ENCODE measurements around the gene IL27RA. TPM values are rescaled to one million over a fixed set of nuclear protein-coding genes. Genes with fewer than 3 reads are reported as not detected.

Gene IL27RA
- total and polyA plus RNA-seq, 8 donors: 1.1 to 11.1 (median 2.5) TPM; not detected in 2

GRCh38 chr19:14053500-14053899 is 21.9 kb downstream of the IL27RA start:
- no peak for DNase-seq
- Histone ChIP-seq H3K27me3 (peaks cover 0 to 25% (median under 1%) of the 10 kb centered on the region in 3 donors), H3K4me1 (peaks cover 11 to 20% (median 19%) of the 10 kb centered on the region in 4 donors), H3K36me3 (peaks cover 3 to 38% (median 34%) of the 10 kb centered on the region in 4 donors), H3K27ac (no peak overlapping the region), H3K4me3 (no peak overlapping the region), H3K9me3 (peaks cover 0 to 7% (median 0%) of the 10 kb centered on the region in 4 donors)
- WGBS, 5 donors: 91 to 97% (median 95%) methylated on average over 9 to 11 of the region's 11 CpGs
- intact Hi-C loops (cut with DNase I; ENCODE audit: low total_unique reads): loop anchor here (10.0 kb wide), 1 partner anchor 169 kb away; no protein-coding TSS in a partner anchor
- TF ChIP-seq, protein P1, sequence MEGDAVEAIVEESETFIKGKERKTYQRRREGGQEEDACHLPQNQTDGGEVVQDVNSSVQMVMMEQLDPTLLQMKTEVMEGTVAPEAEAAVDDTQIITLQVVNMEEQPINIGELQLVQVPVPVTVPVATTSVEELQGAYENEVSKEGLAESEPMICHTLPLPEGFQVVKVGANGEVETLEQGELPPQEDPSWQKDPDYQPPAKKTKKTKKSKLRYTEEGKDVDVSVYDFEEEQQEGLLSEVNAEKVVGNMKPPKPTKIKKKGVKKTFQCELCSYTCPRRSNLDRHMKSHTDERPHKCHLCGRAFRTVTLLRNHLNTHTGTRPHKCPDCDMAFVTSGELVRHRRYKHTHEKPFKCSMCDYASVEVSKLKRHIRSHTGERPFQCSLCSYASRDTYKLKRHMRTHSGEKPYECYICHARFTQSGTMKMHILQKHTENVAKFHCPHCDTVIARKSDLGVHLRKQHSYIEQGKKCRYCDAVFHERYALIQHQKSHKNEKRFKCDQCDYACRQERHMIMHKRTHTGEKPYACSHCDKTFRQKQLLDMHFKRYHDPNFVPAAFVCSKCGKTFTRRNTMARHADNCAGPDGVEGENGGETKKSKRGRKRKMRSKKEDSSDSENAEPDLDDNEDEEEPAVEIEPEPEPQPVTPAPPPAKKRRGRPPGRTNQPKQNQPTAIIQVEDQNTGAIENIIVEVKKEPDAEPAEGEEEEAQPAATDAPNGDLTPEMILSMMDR (IDR thresholded peaks at IDR 0.05): no peak
- TF ChIP-seq POLR2A (IDR thresholded peaks at IDR 0.05) (no peak), EP300 (IDR thresholded peaks at IDR 0.05) (no peak), POLR2AphosphoS5 (IDR thresholded peaks at IDR 0.05) (no peak)

DNA sequence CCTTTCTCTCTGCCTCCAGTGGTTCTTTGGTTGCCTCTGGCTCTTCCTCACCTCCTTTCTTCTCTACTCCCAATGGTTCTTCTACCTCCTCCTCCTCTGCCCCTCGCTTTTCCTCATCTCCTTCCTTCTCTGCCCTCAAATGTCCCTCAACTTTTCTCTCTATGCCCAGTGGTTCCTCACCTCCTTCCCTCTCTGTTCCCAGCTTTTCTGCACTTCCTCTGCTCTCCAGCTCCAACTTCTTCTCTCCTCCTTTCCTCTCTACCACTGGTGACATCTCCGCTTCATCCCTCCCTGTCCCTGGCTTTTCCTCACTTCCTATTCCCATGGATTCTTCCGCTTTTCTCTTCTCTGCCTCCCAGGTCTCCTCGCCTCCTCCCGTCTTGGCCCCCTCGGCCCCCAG is 22.5 kb downstream of the IL27RA start:
- intact Hi-C loops (cut with DNase I; ENCODE audit: low total_unique reads): loop anchor here (10.0 kb wide), 1 partner anchor 169 kb away; no protein-coding TSS in a partner anchor
- peaks cover 0 to 7% (median 0%) of the 10 kb centered on the region in 4 donors for H3K9me3 ChIP-seq

GRCh38 chr19:14054721-14055120 is 23.2 kb downstream of the IL27RA start:
- intact Hi-C loops (cut with DNase I; ENCODE audit: low total_unique reads): loop anchor here (10.0 kb wide), 1 partner anchor 170 kb away; no protein-coding TSS in a partner anchor
- H3K36me3 ChIP-seq: peaks cover 3 to 38% (median 34%) of the 10 kb centered on the region in 4 donors
- H3K27ac ChIP-seq: no peak overlapping the region
- peaks cover 0 to 7% (median 0%) of the 10 kb centered on the region in 4 donors for H3K9me3 ChIP-seq
- peaks cover 13 to 33% (median 30%) of the 10 kb centered on the region in 4 donors for H3K4me1 ChIP-seq
- no peak overlapping the region for H3K4me3 ChIP-seq
- 70 to 83% (median 78%) methylated on average over 7 to 11 of the region's 11 CpGs for WGBS, 5 donors
- peaks cover 0 to 37% (median 7%) of the 10 kb centered on the region in 3 donors for H3K27me3 ChIP-seq
- no peak for DNase-seq
- TF ChIP-seq EP300 (IDR thresholded peaks at IDR 0.05): no peak
- TF ChIP-seq POLR2AphosphoS5 (IDR thresholded peaks at IDR 0.05): no peak
- TF ChIP-seq POLR2A (IDR thresholded peaks at IDR 0.05): no peak
- TF ChIP-seq, protein P1 (IDR thresholded peaks at IDR 0.05): no peak

More for the DNA sequence above, 22.5 kb downstream of the IL27RA start:
- Histone ChIP-seq H3K4me3 (no peak overlapping the region), H3K36me3 (peaks cover 3 to 38% (median 34%) of the 10 kb centered on the region in 4 donors), H3K27me3 (peaks cover 0 to 31% (median 6%) of the 10 kb centered on the region in 3 donors), H3K4me1 (peaks cover 13 to 26% (median 25%) of the 10 kb centered on the region in 4 donors), H3K27ac (no peak overlapping the region)
- WGBS, 5 donors: 85 to 95% (median 87%) methylated on average over 6 of the region's 6 CpGs
- TF ChIP-seq POLR2AphosphoS5 (IDR thresholded peaks at IDR 0.05) (no peak), EP300 (IDR thresholded peaks at IDR 0.05) (no peak), POLR2A (IDR thresholded peaks at IDR 0.05) (no peak)
- TF ChIP-seq, protein P1 (IDR thresholded peaks at IDR 0.05): no peak
- DNase-seq: no peak

- Histone ChIP-seq H3K4me1 (peaks cover 13 to 37% (median 36%) of the 10 kb centered on the region in 4 donors), H3K36me3 (peaks cover 3 to 38% (median 33%) of the 10 kb centered on the region in 4 donors), H3K27me3 (peaks cover 0 to 44% (median 7%) of the 10 kb centered on the region in 3 donors), H3K27ac (no peak overlapping the region), H3K9me3 (peaks cover 0 to 7% (median 0%) of the 10 kb centered on the region in 4 donors), H3K4me3 (no peak overlapping the region)
- 81 to 100% (median 94%) methylated on average over 2 to 3 of the region's 3 CpGs for WGBS, 5 donors
- intact Hi-C loops (cut with DNase I; ENCODE audit: low total_unique reads): loop anchor here (10.0 kb wide), 1 partner anchor 171 kb away; no protein-coding TSS in a partner anchor
- TF ChIP-seq POLR2AphosphoS5 (IDR thresholded peaks at IDR 0.05): no peak
- TF ChIP-seq EP300 (IDR thresholded peaks at IDR 0.05): no peak
- TF ChIP-seq, protein P1 (IDR thresholded peaks at IDR 0.05): no peak
- no peak for TF ChIP-seq POLR2A (IDR thresholded peaks at IDR 0.05)
- DNase-seq: no peak
Measured at GRCh38 chr19:14055396-14055795, 23.8 kb downstream of the IL27RA start.

All from stomach (tissue), 9 donors.